GM20431 (cell line): ENCODE data around the gene SELPLG.

ENCODE experiments used
- in situ Hi-C: fragments of 300-500 bp; cut with MseI, MboI; formaldehyde crosslinking; loops from one replicate; pipeline ENCODE4 v1.15.0; 2020; ENCODE audit warnings: low sequenced_read_pairs; ENCODE audit not compliant: unreplicated experiment

Gene SELPLG

DNA sequence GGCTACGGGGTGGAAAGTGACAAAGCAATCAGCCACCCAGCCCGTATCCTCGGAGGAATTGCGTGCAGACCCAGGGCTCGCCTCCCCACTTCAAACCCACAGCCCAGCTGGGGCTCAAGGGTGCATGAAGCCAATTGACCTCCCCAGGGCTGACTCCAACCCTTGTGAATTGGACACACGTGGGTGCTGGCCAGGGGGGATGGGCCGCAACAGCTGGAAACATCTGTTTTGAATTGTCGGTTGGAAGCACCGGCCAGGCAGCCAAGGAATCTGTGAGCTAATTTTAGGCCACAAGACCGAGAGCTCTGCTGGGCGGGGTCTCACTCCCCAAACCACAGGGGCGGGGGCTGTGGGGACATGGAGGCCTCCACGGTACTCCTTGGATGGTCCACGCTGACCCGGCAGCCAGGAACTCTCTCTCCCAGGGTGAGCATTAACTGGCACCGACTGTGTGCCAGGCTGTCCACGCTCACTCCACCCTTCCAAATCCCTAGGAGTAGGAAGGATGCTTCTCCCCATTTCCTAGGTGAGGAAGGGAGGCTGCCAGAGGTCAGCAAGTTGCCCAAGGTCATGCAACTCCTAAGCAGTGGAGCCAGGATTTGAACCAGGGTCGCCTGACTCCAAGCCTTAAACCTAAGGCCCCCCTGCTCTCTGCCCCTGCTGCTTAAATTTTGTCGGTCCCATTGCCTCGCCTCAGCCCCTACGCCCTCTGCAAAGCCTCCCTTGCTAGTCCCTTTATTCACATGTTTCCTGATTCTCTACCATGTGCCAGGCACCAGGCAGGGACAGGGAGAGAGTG is 24.0 kb downstream of the SELPLG start:
- in situ Hi-C loops = loop anchor here (10.0 kb wide), 1 partner anchor 45 kb away; the partner anchor contains the start of genes ISCU and SART3

DNA sequence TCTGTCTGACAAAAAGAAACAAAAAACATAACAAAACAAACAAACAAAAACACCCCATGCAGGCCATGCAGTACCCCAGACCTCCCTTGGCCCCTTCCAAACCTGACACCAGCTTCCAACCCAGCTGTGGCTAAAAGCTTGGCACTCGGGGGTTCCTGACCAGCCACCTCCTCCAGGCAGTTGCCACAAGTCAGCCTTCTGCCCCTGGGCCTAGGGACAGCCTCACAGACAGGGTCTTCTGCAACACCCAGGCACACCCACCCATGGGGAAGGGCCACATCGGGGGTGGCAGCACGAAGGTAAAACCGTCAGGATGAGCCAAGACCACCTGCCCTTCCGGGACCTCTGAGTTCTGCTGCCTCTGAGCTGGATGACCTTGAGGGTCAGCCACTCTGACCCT is 25.1 kb downstream of the SELPLG start:
- in situ Hi-C loops = no loop called here

DNA sequence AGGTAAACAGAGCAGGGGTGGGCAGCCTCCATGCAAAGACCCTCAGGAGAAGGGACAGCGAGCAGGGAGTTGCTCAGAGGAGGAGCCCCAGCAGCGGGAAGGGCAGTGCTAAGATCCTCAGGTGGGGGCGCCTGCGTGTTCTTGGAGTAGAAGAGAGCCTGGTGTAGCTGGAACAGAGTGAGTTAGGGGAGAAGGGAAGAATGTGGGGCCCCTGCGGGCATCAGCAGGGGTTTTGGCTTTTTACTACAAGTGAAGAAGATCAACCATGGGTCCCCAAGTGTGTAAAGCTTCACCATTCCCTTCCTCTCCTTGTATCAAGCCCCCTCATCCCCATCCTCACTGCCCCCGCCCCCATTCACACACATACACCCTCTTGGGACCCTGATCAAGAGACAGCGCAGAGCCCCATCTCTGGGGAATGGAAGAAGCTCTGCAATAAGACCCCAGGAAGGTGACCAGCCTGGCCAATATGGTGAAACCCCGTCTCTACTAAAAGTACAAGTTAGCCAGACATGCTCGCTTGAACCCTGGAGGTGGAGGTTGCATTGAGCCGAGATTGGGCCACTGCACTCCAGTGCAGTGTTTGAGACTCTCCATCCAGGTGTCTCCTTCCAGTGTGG is 25.6 kb downstream of the SELPLG start:
- in situ Hi-C loops = no loop called here

DNA sequence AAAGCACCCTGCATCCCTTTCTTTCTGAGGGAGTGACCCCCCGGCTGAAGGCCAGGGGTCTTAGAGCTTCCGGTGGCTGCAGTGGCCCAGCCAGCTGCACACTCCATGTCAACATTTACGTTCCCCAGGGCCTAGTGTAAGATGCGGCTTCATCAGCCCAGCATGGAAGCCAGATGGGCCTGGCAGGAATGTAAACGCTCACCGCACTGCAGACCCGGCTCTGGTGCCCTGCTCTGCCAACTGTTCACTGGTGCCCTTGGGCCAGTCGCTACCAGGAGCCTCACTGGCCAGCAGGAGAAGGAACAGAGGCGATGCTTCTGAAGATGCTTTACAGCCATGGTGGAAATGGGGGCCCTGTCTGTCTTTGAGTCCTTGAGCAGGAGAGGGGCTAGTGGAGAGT is 27.2 kb downstream of the SELPLG start:
- in situ Hi-C loops = no loop called here

DNA sequence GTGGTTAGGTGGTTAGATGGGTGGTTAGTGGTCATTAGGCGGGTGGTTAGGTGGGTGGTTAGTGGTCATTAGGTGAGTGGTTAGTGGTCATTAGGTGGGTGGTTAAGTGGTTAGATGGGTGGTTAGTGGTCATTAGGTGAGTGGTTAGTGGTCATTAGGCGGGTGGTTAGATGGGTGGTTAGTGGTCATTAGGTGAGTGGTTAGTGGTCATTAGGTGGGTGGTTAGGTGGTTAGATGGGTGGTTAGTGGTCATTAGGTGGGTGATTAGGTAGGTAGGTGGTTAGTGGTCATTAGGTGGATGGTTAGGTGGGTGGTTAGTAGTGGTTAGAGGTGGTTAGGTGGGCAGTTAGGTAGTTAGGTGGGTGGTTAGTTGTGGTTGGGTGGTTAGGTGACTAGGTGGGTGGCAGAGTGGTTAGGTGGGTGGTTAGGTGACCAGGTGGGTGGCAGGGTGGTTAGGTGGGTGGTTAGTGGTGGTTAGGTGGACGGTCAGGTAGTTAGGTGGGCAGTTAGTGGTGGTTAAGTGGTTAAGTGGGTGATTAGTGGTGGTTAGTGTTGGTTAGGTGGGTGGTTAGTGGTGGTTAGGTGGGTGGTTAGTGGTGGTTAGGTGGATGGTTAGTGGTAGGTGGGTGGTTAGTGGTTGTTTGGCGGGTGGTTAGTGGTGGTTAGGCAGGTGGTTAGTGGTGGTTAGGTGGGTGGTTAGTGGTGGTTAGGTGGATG is 27.8 kb downstream of the SELPLG start:
- in situ Hi-C loops = no loop called here

DNA sequence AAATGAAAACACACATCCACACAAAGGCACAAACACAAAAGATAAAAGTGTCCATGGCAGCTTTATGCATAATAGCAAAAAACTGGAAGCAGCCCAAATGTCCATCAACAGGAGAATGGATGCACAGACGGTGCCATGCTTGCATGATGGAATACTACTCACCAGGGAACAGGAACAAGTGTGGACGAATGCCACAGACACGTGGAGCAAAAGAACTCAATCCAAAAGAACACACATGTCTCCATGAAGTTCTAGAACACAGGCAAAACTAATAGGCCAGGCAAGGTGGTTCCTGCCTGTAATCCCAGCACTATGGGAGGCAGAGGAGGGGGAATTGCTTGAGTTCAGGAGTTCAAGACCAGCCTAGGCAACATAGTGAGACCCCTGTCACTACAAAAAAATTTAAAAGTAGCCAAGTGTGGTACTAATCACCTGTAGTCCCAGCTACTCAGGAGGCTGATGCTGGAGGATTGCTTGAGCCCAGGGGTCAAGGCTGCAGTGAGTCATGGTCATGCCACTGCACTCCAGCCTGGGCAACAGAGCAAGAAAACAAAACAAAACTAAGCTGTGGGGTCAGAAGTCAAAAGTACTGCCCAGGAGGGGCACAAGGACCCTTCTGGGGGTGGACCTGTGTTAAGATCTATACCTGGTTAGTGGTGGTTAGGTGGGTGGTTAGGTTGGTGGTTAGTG is 28.5 kb downstream of the SELPLG start:
- in situ Hi-C loops = no loop called here

DNA sequence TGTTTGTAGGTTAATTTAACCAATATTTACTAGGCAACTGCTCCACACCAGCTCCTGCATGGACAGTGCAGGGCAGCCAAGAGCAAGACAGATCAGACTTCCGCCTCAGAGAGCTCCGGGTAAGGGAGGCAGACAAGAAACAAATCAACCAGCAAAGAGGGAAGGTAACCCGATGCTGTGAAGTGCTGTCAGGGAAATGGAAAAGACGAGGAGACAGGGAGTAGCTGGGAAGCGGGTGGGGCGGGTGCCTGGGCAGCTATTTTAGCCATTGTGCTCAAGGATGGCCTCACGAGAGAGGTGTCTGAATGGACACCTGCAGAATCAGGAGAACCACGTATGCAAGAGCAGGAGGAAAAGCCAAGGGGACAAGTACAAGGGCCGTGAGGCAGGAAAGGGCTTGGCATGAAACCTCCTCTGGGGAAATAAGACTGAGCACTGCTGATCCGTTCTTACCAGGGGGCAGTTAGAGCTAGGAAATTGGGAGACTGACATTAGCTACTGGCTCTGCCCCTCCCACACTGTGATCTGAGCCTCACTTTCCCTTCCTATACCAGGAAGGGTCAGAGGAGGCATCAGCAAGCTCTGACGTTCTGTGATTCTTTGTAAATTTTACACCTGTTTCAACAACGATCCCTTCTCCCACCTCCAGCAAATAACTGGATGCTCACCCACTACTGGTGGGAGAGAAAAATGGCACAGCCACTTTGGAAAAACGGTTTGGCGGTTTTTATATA is 29.3 kb downstream of the SELPLG start:
- in situ Hi-C loops = no loop called here

DNA sequence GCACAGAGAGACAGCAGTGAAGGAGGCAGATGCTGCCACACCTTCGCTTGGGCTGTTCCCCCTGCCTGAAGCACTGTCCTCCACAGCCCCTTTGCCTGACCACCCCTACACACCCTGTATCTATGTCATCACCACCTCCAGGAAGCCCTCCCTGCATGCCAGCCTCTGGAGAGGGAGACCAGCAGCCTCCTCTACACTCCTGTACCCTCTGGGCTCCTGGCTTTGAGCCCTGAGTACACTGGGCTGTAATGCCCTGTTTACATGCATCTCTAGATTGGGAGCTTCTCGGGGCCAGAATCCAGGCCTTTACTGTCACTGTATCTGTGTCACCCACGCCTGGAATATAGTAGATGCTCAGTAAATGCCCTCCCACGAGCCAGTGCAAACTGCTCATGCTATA is 30.0 kb downstream of the SELPLG start:
- in situ Hi-C loops = no loop called here

DNA sequence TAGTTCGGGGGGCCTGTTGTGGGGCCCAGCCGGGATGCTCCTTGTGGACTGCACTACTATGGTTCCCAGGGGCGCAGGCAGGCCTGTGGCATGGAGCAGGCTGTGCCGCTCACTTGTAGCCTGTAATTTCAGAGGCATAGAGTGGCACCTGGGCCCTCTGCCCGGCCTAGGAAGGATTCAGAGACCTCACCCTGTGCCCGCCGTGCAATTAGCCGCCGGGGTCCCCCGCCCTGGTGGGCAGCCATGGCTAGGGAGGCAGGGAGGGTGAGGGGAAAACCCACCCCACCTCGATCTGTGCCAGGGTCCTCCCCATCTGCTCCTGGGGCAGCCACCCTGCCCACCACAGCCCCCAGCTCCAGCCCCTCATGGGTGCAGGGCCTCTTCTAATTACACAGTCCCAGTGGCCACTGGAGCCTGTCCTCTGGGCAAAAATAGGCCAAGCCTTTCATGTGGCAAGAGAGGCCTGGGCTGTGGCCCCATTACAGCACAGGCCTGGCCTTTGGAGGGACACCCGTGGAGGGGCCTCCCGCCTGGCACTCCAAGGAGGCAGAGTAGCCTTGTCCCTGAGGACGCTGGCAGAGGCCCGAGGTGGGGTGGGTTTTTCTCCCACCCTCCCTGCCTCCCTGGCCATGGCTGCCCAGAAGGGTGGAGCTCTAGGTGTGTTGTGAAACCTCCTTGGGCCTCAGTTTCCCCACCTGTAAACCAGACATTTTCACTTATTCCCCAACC is 30.6 kb downstream of the SELPLG start:
- in situ Hi-C loops = no loop called here

DNA sequence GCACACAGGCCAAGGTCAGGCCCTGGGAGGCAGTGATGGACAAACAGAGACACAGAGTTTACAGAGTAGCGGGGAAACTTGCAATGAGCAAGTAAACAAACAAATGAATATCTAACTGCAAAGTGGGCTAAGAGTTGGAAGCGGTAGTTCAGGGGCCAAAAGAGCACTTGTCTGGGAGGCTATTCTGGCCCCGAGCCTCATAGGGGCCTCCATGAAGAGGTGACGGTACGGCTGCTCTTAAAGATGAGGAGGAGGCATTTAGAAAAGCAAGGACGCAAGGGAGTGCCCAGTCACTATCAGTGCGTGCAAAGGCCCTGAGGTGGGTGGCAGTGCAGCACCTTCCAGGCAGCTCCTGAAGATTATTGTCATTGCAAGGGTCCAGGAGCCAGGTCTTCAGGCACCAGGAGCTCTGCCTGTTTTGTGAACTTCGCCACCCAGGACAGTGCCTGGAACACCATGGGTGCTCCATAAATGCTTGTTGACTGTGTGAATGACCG is 31.4 kb downstream of the SELPLG start:
- in situ Hi-C loops = no loop called here

DNA sequence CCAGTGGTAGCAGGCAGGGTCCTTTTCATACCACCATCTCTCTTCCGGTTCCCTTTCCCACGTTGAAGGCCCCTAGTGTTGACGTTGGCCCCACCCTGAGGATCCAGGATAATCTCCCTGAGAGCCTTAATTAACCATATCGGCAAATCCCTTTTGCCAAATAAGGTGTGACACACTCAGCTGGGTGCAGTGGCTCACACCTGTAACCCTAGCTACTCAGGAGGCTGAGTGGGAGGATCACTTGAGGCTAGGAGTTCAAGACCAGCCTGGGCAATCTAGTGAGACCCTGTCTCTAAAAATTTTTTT is 33.0 kb downstream of the SELPLG start:
- in situ Hi-C loops = no loop called here

DNA sequence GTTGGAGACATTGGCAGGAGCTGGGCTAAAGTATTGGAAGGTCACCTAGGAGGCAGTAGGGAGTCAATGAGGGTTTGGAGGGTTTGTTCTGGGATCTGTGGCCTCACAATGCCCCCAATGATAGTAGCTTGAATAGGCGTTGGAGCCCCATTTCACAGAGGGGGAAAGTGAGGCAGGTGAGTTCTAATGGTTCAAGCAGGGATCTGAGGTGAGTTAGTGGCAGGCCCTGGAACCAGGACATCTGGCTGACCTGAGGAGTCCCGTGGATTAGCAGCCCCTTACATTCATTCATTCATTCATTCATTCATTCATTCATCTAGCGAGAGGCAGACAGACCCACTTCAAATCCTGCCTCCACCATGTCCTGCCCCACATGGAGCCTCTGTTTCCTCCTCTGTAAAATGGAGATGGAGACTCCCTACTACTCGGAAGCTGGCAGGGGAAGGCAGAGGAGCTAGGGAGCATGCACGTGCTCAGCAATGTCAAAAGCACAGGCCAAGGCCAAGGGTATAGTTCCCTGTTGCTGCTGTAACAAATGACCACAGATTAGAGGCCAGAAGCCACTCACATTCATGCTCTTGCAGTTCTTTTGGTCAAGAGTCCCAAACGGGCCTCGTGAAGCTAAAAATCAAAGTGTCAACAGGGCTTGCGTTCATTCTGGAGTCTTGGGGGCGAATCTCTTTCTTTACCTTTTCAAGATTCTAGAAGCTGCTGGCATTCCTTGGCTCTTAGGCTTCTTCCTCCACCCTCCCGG is 33.6 kb downstream of the SELPLG start:
- in situ Hi-C loops = no loop called here

DNA sequence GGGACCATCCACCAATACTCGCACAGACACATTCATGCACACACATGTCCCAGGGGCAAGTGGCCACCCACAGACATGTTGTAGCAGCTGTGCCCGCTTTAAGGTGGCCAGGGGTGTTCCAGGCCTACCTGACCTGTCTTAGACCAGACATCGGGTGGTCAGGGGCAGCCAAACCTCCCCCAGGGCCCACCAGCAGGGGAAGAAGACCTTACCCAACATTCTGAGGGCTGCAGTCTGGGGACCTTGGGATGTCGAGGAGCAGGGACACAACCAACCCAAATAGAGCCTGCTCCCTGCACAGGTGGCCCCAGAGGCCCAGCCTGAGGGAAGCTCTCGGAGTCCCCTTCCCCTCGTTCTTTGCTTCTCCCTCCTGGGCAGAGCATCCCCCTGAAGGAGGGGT is 34.2 kb downstream of the SELPLG start:
- in situ Hi-C loops = no loop called here

DNA sequence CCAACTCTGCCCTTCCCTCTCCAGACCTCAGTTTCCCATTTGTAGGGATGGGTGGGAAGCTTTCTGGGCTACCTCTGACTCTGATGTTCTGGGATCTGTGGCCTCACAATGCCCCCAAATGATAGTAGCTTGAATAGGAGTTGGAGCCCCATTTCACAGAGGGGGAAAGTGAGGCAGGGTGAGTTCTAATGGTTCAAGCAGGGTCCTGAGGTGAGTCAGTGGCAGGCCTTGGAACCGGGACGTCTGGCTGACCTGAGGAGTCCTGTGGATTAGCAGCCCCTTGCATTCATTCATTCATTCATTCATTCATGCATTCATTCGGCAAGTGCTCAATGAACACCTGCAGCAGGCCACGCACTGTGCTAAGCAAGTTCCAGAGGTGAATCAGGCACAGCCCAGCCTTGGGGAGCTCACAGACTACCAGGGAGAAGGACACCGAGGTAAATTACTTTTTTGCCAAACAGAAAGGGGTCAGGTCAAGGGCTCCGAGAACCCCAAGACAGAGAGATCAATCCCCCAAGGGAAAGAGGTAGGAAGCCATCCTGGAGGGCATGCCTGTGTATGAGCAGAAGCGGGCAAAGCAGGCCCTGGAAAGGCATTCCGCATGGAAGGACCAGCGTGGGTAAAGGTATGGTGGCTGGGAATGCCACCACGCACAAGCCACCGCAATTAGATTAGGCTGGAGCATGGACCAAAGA is 35.0 kb downstream of the SELPLG start:
- in situ Hi-C loops = no loop called here

DNA sequence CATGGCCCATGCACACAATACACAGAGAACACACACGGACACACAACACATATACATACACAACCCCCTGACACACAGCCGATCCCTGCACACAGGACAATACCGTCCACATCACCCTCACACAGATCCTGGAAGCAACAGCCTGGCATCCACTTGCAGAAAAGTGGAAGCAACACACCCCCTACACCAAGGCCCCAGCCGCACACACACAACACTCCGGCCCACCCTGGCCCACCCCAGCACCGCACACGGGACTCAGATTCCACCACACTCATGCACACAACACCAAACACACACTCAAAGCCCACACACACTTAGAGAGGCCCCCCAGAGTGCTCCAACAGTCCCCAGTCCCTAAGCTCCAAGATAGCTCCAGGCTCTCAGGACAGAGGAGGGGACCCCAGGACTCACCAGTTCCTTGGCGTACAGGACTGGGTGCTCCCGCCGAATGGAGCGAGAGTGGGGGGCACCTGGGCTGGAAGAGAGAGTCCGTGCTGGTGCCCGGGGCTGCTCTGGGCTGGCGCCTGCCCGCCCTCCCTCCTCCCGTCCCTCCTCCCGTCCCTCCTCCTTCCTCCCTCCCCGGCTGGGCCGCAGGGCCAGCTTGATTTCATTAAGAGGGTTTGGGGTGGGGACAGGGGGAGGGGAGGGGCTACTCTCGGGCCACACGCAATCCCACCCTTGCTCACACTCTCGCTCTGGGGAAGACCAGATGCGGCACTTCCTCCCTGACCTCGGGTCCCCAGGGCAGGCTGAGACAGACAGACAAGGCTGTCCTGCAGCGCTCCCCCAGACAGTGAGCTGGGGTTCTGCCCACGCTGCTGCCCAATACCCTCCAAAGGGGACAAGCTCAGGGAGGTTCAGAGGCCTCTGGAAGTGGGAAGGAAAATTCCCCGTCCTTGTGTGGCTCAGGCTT is 35.9 kb downstream of the SELPLG start, which contains the start of gene TMEM119:
TMEM119 (minus strand) TSS at position 526 of the 913 bp plus-strand sequence. CDS start 5,701 bp downstream, outside the sequence.
- in situ Hi-C loops = no loop called here

DNA sequence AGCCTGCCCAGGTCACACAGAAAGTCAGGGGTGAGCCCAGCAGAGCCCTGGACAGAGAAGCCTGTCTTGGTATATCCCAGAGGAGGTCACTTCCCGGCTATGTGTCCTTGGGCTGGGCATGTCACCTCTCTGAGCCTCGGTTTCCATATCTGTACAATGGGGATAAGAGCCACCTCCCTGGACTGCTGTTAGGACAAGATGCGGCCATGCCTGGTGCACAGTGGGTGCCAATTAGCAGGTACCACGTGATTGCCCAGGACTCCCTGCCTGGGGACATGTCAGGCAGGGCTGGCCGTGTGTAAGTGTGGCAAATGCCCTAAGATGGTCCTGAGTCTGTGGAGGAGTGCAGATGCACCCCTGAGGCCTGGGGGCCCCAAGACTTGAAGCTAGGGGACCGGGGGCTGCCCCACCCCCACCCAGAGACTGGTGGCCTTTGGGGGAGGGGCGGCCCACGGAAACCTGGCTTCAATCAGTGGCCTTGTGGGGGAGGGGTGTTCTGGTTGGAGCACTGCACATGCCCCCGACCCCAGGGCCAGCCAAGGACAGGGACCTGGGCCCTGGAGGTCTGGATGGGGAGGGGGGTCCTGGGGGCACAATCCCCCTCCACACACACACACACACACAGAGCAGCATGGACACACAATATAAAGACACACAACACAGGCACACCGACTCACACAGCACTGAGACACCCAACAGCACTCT is 36.7 kb downstream of the SELPLG start:
- in situ Hi-C loops = no loop called here
